GM21447 (cell line): ENCODE measurements around the gene NDEL1.

Experiments used
- ATAC-seq: cut with Tn5 transposase; IDR thresholded peaks from one replicate; pipeline ENCODE4 v1.9.1; 2021; ENCODE audit not compliant: unreplicated experiment

The NDEL1 gene

GRCh38 chr17:8455665-8456209 lies 20.1 kb downstream of the NDEL1 start:
- ATAC-seq: no peak

GRCh38 chr17:8458128-8458527 lies 22.4 kb downstream of the NDEL1 start:
- no peak for ATAC-seq

GRCh38 chr17:8459107-8459506 lies 23.4 kb downstream of the NDEL1 start:
- ATAC-seq: no peak

GRCh38 chr17:8459831-8460230 lies 24.1 kb downstream of the NDEL1 start:
- no peak for ATAC-seq

GRCh38 chr17:8462564-8462963 lies 26.9 kb downstream of the NDEL1 start:
- no peak for ATAC-seq

- ATAC-seq: no peak
Observed at GRCh38 chr17:8463099-8463498, 27.4 kb downstream of the NDEL1 start.

- ATAC-seq: no peak
Observed at GRCh38 chr17:8464941-8465340, 29.3 kb downstream of the NDEL1 start.

GRCh38 chr17:8465356-8465755 lies 29.7 kb downstream of the NDEL1 start:
- no peak for ATAC-seq

GRCh38 chr17:8465759-8466158 lies 30.1 kb downstream of the NDEL1 start:
- ATAC-seq: no peak

GRCh38 chr17:8466456-8466855 lies 30.8 kb downstream of the NDEL1 start:
- ATAC-seq: no peak

GRCh38 chr17:8466873-8467272 lies 31.2 kb downstream of the NDEL1 start:
- no peak for ATAC-seq

GRCh38 chr17:8467527-8467926 lies 31.8 kb downstream of the NDEL1 start:
- ATAC-seq: no peak

GRCh38 chr17:8468127-8468526 lies 32.4 kb downstream of the NDEL1 start:
- ATAC-seq: no peak

- no peak for ATAC-seq
Observed at GRCh38 chr17:8468980-8469379, 33.3 kb downstream of the NDEL1 start.

- ATAC-seq: no peak
Observed at GRCh38 chr17:8469964-8470363, 34.3 kb downstream of the NDEL1 start.

- no peak for ATAC-seq
Observed at GRCh38 chr17:8470447-8471047, 34.9 kb downstream of the NDEL1 start.

GRCh38 chr17:8472663-8473062 lies 37.0 kb downstream of the NDEL1 start:
- no peak for ATAC-seq

- no peak for ATAC-seq
Observed at GRCh38 chr17:8473451-8474192, 37.9 kb downstream of the NDEL1 start.

- no peak for ATAC-seq
Observed at GRCh38 chr17:8474826-8475225, 39.1 kb downstream of the NDEL1 start.

GRCh38 chr17:8475227-8475626 lies 39.5 kb downstream of the NDEL1 start:
- no peak for ATAC-seq

GRCh38 chr17:8475781-8476180 lies 40.1 kb downstream of the NDEL1 start:
- no peak for ATAC-seq

- no peak for ATAC-seq
Observed at GRCh38 chr17:8476741-8477140, 41.1 kb downstream of the NDEL1 start.

GRCh38 chr17:8477171-8477570 lies 41.5 kb downstream of the NDEL1 start:
- no peak for ATAC-seq
